Karpas-422 (cell line): Measurements from ENCODE around the gene EFS. TPM values are rescaled to one million over a fixed set of nuclear protein-coding genes. Genes with fewer than 3 reads are reported as not detected.
A peak's percentile ranks its signal among the peaks of the same experiment; 100 is the strongest.

Source experiments
- DNase-seq: peaks from one replicate; pipeline ENCODE4 v3.0.0-alpha.2; 2015
- H2AFZ ChIP-seq: fragments of 200-600 bp; sonication (generic); 2 replicates; pipeline ENCODE4 v1.6.1; 2014; ENCODE audit warnings: antibody characterized with exemption, low read length, mixed read lengths
- H3K27ac ChIP-seq: fragments of 200-600 bp; sonication (generic); 2 replicates; pipeline ENCODE4 v1.5.1; 2014; ENCODE audit warnings: mild to moderate bottlenecking, low read length, moderate library complexity
- H3K27me3 ChIP-seq: fragments of 200-600 bp; sonication (generic); 2 replicates; pipeline ENCODE4 v1.6.1; 2014; ENCODE audit warnings: low read length, mixed read lengths
- H3K36me3 ChIP-seq: fragments of 200-600 bp; sonication (generic); 2 replicates; pipeline ENCODE4 v1.6.1; 2014; ENCODE audit warnings: low read length, mixed read lengths; ENCODE audit not compliant: insufficient read depth
- H3K4me1 ChIP-seq: fragments of 200-600 bp; sonication (generic); 2 replicates; pipeline ENCODE4 v1.6.1; 2014; ENCODE audit warnings: mild to moderate bottlenecking, low read length, mixed read lengths
- H3K4me2 ChIP-seq: fragments of 200-600 bp; sonication (generic); 2 replicates; pipeline ENCODE4 v1.6.1; 2014; ENCODE audit warnings: low read length, low read depth, mild to moderate bottlenecking; ENCODE audit not compliant: poor library complexity, severe bottlenecking
- H3K4me3 ChIP-seq: fragments of 200-600 bp; sonication (generic); 2 replicates; pipeline ENCODE4 v1.5.1; 2014; ENCODE audit warnings: mild to moderate bottlenecking, antibody characterized with exemption, low read length, mixed read lengths
- H3K79me2 ChIP-seq: fragments of 200-600 bp; sonication (generic); 2 replicates; pipeline ENCODE4 v1.6.1; 2014; ENCODE audit warnings: mild to moderate bottlenecking, low read length, mixed read lengths
- H3K9ac ChIP-seq: fragments of 200-600 bp; sonication (generic); 2 replicates; pipeline ENCODE4 v1.6.0; 2014; ENCODE audit warnings: low read length
- H3K9me2 ChIP-seq: fragments of 200-600 bp; sonication (generic), shearing (Covaris generic); replicated peaks from 2 replicates; pipeline ENCODE4 v1.6.0; 2014; ENCODE audit warnings: mild to moderate bottlenecking, low read length, moderate library complexity; ENCODE audit not compliant: insufficient read depth
- H3K9me3 ChIP-seq: fragments of 300-700, 200-600 bp; sonication (generic); 2 replicates; pipeline ENCODE4 v1.6.1; 2014; ENCODE audit warnings: low read length, mixed read lengths
- H4K20me1 ChIP-seq: fragments of 200-600 bp; sonication (generic); 2 replicates; pipeline ENCODE4 v1.6.1; 2014; ENCODE audit warnings: mild to moderate bottlenecking, antibody characterized with exemption, low read length, low read depth; ENCODE audit not compliant: insufficient read depth
- total RNA-seq: library from RNA; depleted of rRNA; stranded (reverse); fragments of >200 nt; shearing (Covaris generic); gene quantifications from 2 replicates; pipeline ENCODE4 v1.2.3, GENCODE V29; 2014; ENCODE audit warnings: low replicate concordance

The EFS gene
- total RNA-seq, 1 experiment from 2014 or later = not detected

- DNase-seq = no peak
- Histone ChIP-seq H3K4me1 (no peaks in the 10 kb centered on the region), H3K36me3 (no peaks in the 10 kb centered on the region), H3K4me2 (no peak overlapping the region), H3K9me3 (no peaks in the 10 kb centered on the region), H3K79me2 (no peaks in the 10 kb centered on the region), H3K4me3 (no peak overlapping the region), H4K20me1 (no peaks in the 10 kb centered on the region), H3K9me2 (no peaks in the 10 kb centered on the region), H3K27ac (no peak overlapping the region), H3K27me3 (no peaks in the 10 kb centered on the region), H2AFZ (no peak overlapping the region), H3K9ac (no peak overlapping the region)
Observed at GRCh38 chr14:23347406-23348296, 17.3 kb downstream of the EFS start.

DNA sequence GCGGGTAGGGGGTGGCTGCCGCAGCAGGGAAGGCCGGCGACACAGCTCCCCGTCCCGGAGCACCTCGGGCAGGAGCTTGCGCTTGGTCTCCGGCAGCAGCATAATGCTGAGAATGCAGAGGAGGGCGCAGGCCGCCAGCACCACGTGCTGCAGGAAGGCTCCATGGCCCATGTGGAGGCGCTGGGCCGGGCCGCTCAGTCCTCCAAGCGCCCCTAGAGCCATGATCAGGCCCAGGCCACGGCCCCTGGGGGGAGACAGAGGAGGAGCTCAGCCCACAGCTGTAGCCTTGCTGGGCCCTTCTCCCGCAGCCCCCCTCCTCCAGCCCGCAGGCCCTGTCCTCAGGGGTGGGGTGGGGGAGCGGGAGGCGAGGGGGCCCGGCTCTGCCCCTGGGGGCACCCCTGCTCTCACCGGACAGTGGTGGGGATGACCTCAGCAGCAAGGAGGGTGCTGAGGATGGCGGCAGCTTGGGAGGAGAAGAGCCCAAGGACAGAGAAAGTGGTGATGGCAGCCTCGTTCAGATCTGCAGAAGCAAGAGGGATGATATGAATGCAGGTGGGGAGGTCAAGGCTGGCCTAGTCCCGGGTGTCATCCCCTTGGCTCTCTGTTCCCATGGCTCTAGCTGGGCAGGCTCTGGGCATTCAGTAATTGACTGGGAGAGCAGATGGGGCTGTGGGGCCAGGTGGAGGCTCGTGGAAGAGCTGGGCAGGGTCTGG lies 18.1 kb downstream of the EFS start:
- Histone ChIP-seq H3K4me1 (no peaks in the 10 kb centered on the region), H2AFZ (no peak overlapping the region), H3K36me3 (no peaks in the 10 kb centered on the region), H3K27me3 (no peaks in the 10 kb centered on the region), H3K9me2 (no peaks in the 10 kb centered on the region), H3K9ac (no peak overlapping the region), H3K4me3 (no peak overlapping the region), H3K4me2 (no peak overlapping the region), H3K27ac (no peak overlapping the region), H3K9me3 (no peaks in the 10 kb centered on the region), H3K79me2 (no peaks in the 10 kb centered on the region), H4K20me1 (no peaks in the 10 kb centered on the region)
- DNase-seq = no peak

- no peak overlapping the region for H3K27ac ChIP-seq
- no peak overlapping the region for H3K9ac ChIP-seq
- H3K79me2 ChIP-seq = no peaks in the 10 kb centered on the region
- no peaks in the 10 kb centered on the region for H4K20me1 ChIP-seq
- no peak overlapping the region for H3K4me3 ChIP-seq
- H3K4me2 ChIP-seq = no peak overlapping the region
- no peak for DNase-seq
- no peaks in the 10 kb centered on the region for H3K9me3 ChIP-seq
- H2AFZ ChIP-seq = no peak overlapping the region
- no peaks in the 10 kb centered on the region for H3K36me3 ChIP-seq
- H3K9me2 ChIP-seq = no peaks in the 10 kb centered on the region
- H3K4me1 ChIP-seq = no peaks in the 10 kb centered on the region
- no peaks in the 10 kb centered on the region for H3K27me3 ChIP-seq
Observed at GRCh38 chr14:23345987-23346692, 18.8 kb downstream of the EFS start.

GRCh38 chr14:23344481-23344880 lies 20.5 kb downstream of the EFS start:
- no peak for DNase-seq
- H3K79me2 ChIP-seq = no peaks in the 10 kb centered on the region
- no peak overlapping the region for H3K9ac ChIP-seq
- H3K27ac ChIP-seq = no peak overlapping the region
- no peaks in the 10 kb centered on the region for H3K4me1 ChIP-seq
- H3K36me3 ChIP-seq = no peaks in the 10 kb centered on the region
- H2AFZ ChIP-seq = no peak overlapping the region
- H4K20me1 ChIP-seq = no peaks in the 10 kb centered on the region
- H3K27me3 ChIP-seq = 0 out of 2 replicates have a peak, but pooled peaks cover 2% of the 10 kb centered on the region
- peaks cover 5% of the 10 kb centered on the region; the same call in 1 of the 2 replicates for H3K9me3 ChIP-seq
- H3K4me3 ChIP-seq = no peak overlapping the region
- H3K9me2 ChIP-seq = no peaks in the 10 kb centered on the region
- no peak overlapping the region for H3K4me2 ChIP-seq

DNA sequence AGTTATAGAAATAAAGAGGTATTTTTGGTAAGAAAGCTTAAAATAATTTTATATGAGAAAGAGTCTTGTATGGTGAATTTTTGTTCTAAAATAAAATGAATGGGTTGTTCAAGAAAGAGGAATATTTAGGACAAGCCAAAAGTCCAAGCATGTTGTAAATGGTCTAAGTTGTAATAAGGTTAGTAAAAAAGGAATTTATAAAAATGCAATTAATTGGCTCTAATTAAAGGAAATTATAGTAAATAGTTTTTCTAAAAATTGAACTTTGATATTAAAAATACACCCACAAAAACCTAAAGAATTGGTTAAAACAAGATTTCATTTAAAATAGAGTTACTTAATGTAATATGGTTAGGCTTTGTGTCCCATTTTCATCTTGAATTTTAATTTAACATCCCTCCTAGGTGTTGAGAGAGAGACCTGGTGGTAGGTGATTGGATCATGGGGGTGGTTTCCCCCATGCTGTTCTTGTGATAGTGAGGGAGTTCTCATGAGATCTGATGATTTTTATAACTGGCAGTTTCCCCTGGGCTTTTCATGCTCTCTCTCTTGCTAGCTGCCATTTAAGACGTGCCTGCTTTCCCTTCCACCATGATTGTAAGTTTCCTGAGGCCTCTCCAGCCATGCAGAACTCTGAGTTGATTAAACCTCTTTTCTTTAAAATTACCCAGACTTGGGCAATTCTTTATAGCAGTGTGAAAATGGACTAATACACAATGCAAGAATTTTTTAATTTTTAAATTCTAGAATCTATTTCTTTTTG lies 25.3 kb downstream of the EFS start:
- H4K20me1 ChIP-seq = no peaks in the 10 kb centered on the region
- peaks cover 12% of the 10 kb centered on the region; the same call in 1 of the 2 replicates for H3K9me3 ChIP-seq
- DNase-seq = no peak
- H3K27ac ChIP-seq = no peak overlapping the region
- H3K9me2 ChIP-seq = no peaks in the 10 kb centered on the region
- H3K79me2 ChIP-seq = no peaks in the 10 kb centered on the region
- H3K4me2 ChIP-seq = no peak overlapping the region
- no peak overlapping the region for H2AFZ ChIP-seq
- no peaks in the 10 kb centered on the region for H3K4me1 ChIP-seq
- H3K36me3 ChIP-seq = no peaks in the 10 kb centered on the region
- H3K4me3 ChIP-seq = no peak overlapping the region
- 0 out of 2 replicates have a peak, but pooled peaks cover 2% of the 10 kb centered on the region for H3K27me3 ChIP-seq
- H3K9ac ChIP-seq = no peak overlapping the region

DNA sequence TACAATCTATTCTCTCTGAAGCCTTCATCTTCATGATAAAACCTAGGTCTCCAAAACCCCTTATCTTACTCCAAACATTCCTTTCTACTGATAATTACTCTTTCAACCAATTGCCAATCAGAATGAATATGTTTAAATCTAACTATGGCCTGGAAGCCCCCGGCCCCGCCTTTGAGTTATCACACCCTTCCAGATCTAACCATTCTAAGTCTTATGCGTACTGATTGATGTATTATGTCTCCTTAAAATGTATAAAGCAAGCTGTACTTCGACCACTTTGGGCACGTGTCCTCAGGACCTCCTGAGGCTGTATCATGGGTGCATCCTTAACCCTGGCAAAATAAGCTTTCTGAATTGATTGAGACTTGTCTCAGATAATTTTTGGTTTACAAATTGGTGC lies 29.3 kb downstream of the EFS start:
- Histone ChIP-seq H3K4me1 (no peaks in the 10 kb centered on the region), H3K36me3 (no peaks in the 10 kb centered on the region), H3K4me3 (no peak overlapping the region), H3K9me2 (no peaks in the 10 kb centered on the region), H3K27me3 (0 out of 2 replicates have a peak, but pooled peaks cover 2% of the 10 kb centered on the region), H3K79me2 (no peaks in the 10 kb centered on the region), H3K4me2 (no peak overlapping the region), H2AFZ (no peak overlapping the region), H4K20me1 (no peaks in the 10 kb centered on the region), H3K27ac (no peak overlapping the region), H3K9me3 (peaks cover 11% of the 10 kb centered on the region; the same call in 1 of the 2 replicates), H3K9ac (no peak overlapping the region)
- DNase-seq = no peak

DNA sequence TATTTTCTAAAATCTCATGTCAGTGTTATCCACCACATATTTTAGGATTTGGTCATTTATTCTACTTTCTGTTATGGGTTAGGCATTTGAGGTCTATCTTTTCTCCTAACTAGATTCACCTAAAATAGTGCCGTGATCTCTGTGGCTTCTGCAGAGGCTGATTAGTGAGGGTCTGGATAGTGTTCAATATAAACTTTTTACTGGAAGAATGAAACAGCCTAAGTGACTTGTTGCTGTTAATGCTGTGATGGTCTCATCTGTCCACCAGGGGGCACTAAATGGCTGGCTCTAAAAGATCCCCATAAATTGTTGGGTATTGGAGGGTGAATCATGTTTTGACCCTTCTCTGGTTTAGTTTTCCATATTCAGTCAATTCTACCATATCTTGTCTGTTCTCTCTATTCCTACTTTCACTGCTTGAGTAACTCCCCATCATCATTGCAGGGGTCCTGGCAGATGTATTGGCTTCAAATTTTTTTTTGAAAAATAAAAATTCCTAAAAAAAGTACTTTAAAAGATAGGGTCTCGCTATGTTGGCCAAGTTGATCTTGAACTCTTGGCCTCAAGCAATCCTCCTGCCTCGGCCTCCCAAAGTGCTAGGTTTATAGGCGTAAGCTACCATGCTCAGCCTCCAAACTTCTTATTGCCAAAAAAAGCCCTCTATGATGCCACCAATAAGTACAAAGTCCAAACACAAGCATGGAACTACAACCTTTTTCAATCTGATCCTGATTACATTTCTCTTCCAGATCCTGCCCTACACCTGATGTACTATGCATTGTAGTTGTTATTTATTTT lies 36.8 kb downstream of the EFS start:
- H3K4me2 ChIP-seq = no peak overlapping the region
- DNase-seq = peak; percentile 93

More for the DNA sequence above, 36.8 kb downstream of the EFS start:
- Histone ChIP-seq H4K20me1 (no peaks in the 10 kb centered on the region), H2AFZ (no peak overlapping the region), H3K27me3 (no peaks in the 10 kb centered on the region), H3K9me3 (no peaks in the 10 kb centered on the region), H3K9me2 (no peaks in the 10 kb centered on the region), H3K79me2 (peaks cover 9% of the 10 kb centered on the region), H3K4me3 (no peak overlapping the region), H3K4me1 (peaks cover 16% of the 10 kb centered on the region), H3K36me3 (peaks cover 20% of the 10 kb centered on the region), H3K9ac (no peak overlapping the region), H3K27ac (no peak overlapping the region)
